NT2/D1 (cell line): ENCODE measurements around the gene SLC13A3.
A peak's percentile ranks its signal among the peaks of the same experiment; 100 is the strongest.

ENCODE experiments used
- DNase-seq: peaks from one replicate; pipeline ENCODE4 v3.0.0-alpha.2; 2011; ENCODE audit warnings: low read depth, low spot score
- H3K27me3 ChIP-seq: 2 replicates; pipeline ENCODE4 v1.6.0; 2011; ENCODE audit warnings: mild to moderate bottlenecking; ENCODE audit not compliant: insufficient read length, insufficient read depth
- H3K36me3 ChIP-seq: 2 replicates; pipeline ENCODE4 v1.6.1; 2011; ENCODE audit warnings: mild to moderate bottlenecking, low read length, mixed read lengths; ENCODE audit not compliant: insufficient read depth, insufficient read length
- H3K4me1 ChIP-seq: 2 replicates; pipeline ENCODE4 v1.5.1; 2011; ENCODE audit not compliant: insufficient read depth, insufficient read length
- H3K4me3 ChIP-seq: 2 replicates; pipeline ENCODE4 v1.5.1; 2011; ENCODE audit warnings: low read depth; ENCODE audit not compliant: insufficient read length
- H3K9ac ChIP-seq: 2 replicates; pipeline ENCODE4 v1.6.0; 2011; ENCODE audit warnings: low read depth; ENCODE audit not compliant: insufficient read length
- H3K9me3 ChIP-seq: 2 replicates; pipeline ENCODE4 v1.5.1; 2011; ENCODE audit warnings: mild to moderate bottlenecking, low read length; ENCODE audit not compliant: insufficient read depth
- SUZ12 ChIP-seq: IDR thresholded peaks from 2 replicates; pipeline ENCODE4 v1.6.1; 2011; ENCODE audit not compliant: insufficient read length, insufficient read depth; ENCODE audit errors: extremely low read depth
- YY1 ChIP-seq: IDR thresholded peaks from 2 replicates; pipeline ENCODE4 v1.6.1; 2011; ENCODE audit not compliant: insufficient read length, insufficient read depth
- ZNF274 ChIP-seq: IDR thresholded peaks from 2 replicates; pipeline ENCODE4 v1.6.1; 2011; ENCODE audit warnings: mild to moderate bottlenecking, low read depth, low read length

Gene SLC13A3

DNA sequence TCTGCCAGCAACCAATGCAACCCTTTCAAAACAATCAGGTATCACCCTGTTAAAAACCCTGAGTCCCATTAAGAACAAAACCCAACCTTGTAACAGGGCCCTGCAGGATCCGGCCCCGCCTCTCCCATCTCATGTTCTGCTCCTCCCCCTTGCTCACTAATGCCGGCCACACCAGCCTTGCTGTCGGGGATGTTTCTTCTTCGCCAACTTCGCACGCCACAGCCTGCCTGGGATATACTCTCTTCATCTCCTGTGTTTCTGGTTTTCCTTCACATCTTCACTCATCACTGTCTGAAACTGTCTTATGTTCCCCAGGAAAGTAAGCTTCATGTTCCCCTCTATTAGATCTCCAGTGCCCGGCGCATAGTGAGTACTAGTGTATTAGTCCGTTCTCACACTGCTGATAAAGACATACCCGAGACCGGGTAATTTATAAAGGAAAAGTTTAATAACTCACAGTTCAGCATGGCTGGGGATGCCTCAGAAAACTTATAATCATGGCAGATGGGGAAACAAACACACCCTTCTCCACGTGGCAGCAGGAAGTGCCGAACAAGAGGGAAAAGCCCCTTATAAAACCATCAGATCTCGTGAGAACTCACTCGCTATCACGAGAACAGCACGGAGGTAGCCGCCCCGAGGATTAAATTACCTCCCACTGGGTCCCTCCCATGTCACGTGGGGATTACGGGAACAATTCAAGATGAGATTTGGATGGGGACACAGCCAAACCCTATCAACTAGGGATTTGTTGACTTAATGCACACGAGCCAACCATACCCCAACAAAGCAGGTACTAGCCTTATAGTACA, 32.9 kb upstream of the SLC13A3 start:
- DNase-seq, result no peak
- no peaks in the 10 kb centered on the region for H3K27me3 ChIP-seq
- H3K4me1 ChIP-seq, result peaks cover 9% of the 10 kb centered on the region
- H3K9ac ChIP-seq, result no peak overlapping the region
- H3K4me3 ChIP-seq, result no peak overlapping the region
- TF ChIP-seq YY1 (no peak), SUZ12 (no peak)
- 0 out of 2 replicates have a peak, but pooled peaks cover 5% of the 10 kb centered on the region for H3K9me3 ChIP-seq
- H3K36me3 ChIP-seq, result peaks cover 35% of the 10 kb centered on the region

DNA sequence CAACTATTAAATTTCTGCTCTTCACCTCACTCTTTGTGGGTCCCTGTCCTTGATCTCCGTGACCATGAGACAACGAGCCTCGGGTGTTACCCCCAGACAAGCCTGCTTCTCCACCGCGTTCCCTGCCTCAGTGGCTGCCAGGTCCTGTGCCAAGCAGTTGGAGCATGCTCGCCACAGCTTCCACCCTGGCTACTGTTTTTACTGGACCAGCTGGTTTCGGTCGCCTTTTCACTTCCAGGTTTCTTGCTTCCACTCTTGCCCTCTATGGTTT, 32.3 kb upstream of the SLC13A3 start:
- peaks cover 35% of the 10 kb centered on the region for H3K36me3 ChIP-seq
- no peak overlapping the region for H3K4me3 ChIP-seq
- H3K9me3 ChIP-seq, result 0 out of 2 replicates have a peak, but pooled peaks cover 5% of the 10 kb centered on the region
- H3K9ac ChIP-seq, result peak overlapping the region; percentile 11
- TF ChIP-seq YY1 (no peak), ZNF274 (no peak), SUZ12 (no peak)
- no peaks in the 10 kb centered on the region for H3K27me3 ChIP-seq
- no peak for DNase-seq
- H3K4me1 ChIP-seq, result peaks cover 9% of the 10 kb centered on the region

- no peak for DNase-seq
- no peak overlapping the region for H3K4me3 ChIP-seq
- H3K9me3 ChIP-seq, result 0 out of 2 replicates have a peak, but pooled peaks cover 5% of the 10 kb centered on the region
- no peaks in the 10 kb centered on the region for H3K27me3 ChIP-seq
- peaks cover 9% of the 10 kb centered on the region for H3K4me1 ChIP-seq
- H3K36me3 ChIP-seq, result peaks cover 35% of the 10 kb centered on the region
- TF ChIP-seq YY1, result no peak
- TF ChIP-seq SUZ12, result no peak
- TF ChIP-seq ZNF274, result no peak
- H3K9ac ChIP-seq, result peak overlapping the region; percentile 11
Observed at GRCh38 chr20:46683011-46683667, 31.9 kb upstream of the SLC13A3 start.

- H3K9ac ChIP-seq, result no peak overlapping the region
- TF ChIP-seq SUZ12, result no peak
- TF ChIP-seq ZNF274, result no peak
- no peak for TF ChIP-seq YY1
- DNase-seq, result no peak
Observed at GRCh38 chr20:46682063-46682821, 31.0 kb upstream of the SLC13A3 start.

DNA sequence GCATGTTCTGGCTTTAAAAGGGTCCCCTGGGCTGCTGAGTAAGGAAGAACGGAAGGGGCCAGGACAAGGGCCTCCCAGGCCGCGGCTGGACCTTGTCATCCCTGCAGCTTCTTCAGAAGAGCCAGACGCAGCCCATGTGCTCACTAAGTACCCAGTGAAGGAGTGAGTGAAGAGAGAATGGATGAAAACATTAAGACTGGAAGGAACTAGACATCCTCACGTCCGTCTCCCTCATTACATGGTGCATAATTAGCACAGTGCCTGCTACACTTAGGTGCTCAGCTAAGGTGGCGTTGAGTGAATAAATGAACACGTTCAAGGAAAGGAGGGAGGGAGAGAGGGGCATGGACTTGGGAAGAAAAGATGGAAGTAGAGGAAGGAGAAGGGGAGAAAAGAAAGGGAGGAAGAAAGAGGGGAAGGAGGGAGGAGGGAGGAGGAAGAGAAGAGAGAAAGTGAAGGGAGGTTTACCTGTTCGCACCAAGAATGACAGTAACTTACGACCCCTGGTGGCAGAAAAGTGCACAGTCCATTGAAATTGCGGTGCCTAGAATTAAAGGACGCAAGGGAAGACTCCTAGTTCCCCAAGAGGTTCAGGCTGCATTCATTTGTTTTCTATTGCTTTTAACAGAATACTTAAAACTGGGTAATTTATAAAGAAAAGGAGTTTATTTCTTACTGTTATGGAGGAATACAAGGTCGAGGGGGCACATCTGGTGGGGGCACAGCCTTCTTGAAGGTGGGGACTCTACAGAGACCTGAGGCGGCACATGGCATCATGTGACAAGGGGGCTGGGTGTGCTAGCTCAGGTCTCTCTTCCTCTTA, 30.0 kb upstream of the SLC13A3 start:
- Histone ChIP-seq H3K9me3 (0 out of 2 replicates have a peak, but pooled peaks cover 5% of the 10 kb centered on the region), H3K9ac (no peak overlapping the region), H3K36me3 (peaks cover 23% of the 10 kb centered on the region), H3K4me3 (no peak overlapping the region), H3K27me3 (no peaks in the 10 kb centered on the region), H3K4me1 (peaks cover 9% of the 10 kb centered on the region)
- peak; percentile 77 for DNase-seq
- TF ChIP-seq ZNF274, result no peak
- no peak for TF ChIP-seq YY1
- no peak for TF ChIP-seq SUZ12

More at GRCh38 chr20:46682063-46682821, 31.0 kb upstream of the SLC13A3 start:
- H3K9me3 ChIP-seq, result 0 out of 2 replicates have a peak, but pooled peaks cover 5% of the 10 kb centered on the region
- peaks cover 9% of the 10 kb centered on the region for H3K4me1 ChIP-seq
- no peak overlapping the region for H3K4me3 ChIP-seq
- H3K36me3 ChIP-seq, result peaks cover 33% of the 10 kb centered on the region
- no peaks in the 10 kb centered on the region for H3K27me3 ChIP-seq

- no peak overlapping the region for H3K9ac ChIP-seq
- TF ChIP-seq ZNF274, result no peak
Observed at GRCh38 chr20:46680684-46681031, 29.4 kb upstream of the SLC13A3 start.

GRCh38 chr20:46678516-46678915, 27.3 kb upstream of the SLC13A3 start:
- TF ChIP-seq ZNF274, result no peak
- no peak for TF ChIP-seq SUZ12
- TF ChIP-seq YY1, result no peak
- peaks cover 7% of the 10 kb centered on the region for H3K36me3 ChIP-seq
- H3K9ac ChIP-seq, result no peak overlapping the region
- no peaks in the 10 kb centered on the region for H3K27me3 ChIP-seq
- H3K9me3 ChIP-seq, result no peaks in the 10 kb centered on the region
- peaks cover 9% of the 10 kb centered on the region for H3K4me1 ChIP-seq
- no peak for DNase-seq
- H3K4me3 ChIP-seq, result no peak overlapping the region

More at GRCh38 chr20:46680684-46681031, 29.4 kb upstream of the SLC13A3 start:
- Histone ChIP-seq H3K9me3 (0 out of 2 replicates have a peak, but pooled peaks cover 5% of the 10 kb centered on the region), H3K36me3 (peaks cover 17% of the 10 kb centered on the region), H3K4me3 (no peak overlapping the region), H3K27me3 (no peaks in the 10 kb centered on the region), H3K4me1 (peaks cover 9% of the 10 kb centered on the region)
- no peak for DNase-seq
